B cell (primary cell): Measurements from ENCODE around the gene APEX1. TPM values are rescaled to one million over a fixed set of nuclear protein-coding genes. Genes with fewer than 3 reads are reported as not detected.

Experiments used
- ATAC-seq: fragments of 200-7000 bp; cut with Tn5 transposase; one replicate; pipeline ENCODE4 v1.10.0; 2021; ENCODE audit warnings: low read depth, mild to moderate bottlenecking, moderate number of reproducible peaks, moderate library complexity
- CTCF ChIA-PET: fragments of 350-600 bp; sonication (Branson Sonifier 250); formaldehyde crosslinking; loops from one replicate; lab custom pipeline; 2021; ENCODE audit warnings: antibody characterized with exemption, inconsistent platforms; lab: Charles Lee
- POLR2A ChIA-PET: fragments of 350-600 bp; sonication (Branson Sonifier 250); formaldehyde crosslinking; loops from one replicate; lab custom pipeline; 2021; ENCODE audit warnings: antibody characterized with exemption; lab: Charles Lee
- DNase-seq: peaks from one replicate; pipeline ENCODE4 v3.0.0; 2013
- H2AFZ ChIP-seq: 2 replicates; pipeline ENCODE4 v1.6.1; 2012; ENCODE audit warnings: mild to moderate bottlenecking, low read depth, low read length; ENCODE audit not compliant: insufficient read depth, poor library complexity, severe bottlenecking
- H3K27ac ChIP-seq, 2 donors: 1 replicate in 1 of 2; 2 replicates in 1 of 2; pipeline ENCODE4 v1.5.1; 2012 to 2013; ENCODE audit warnings: low read length in 2 of 2, mild to moderate bottlenecking in 2 of 2, moderate library complexity in 1 of 2
- H3K27me3 ChIP-seq, 4 experiments: fragments of 200-600 bp in 1 of 4; sonication (generic) in 1 of 4; replicated peaks in 1 of 4; 1 replicate in 2 of 4; 2 replicates in 2 of 4; pipeline versions ENCODE4 v1.6.1 to v1.7.0; 2013 to 2016; ENCODE audit warnings: low read length in 3 of 4, mild to moderate bottlenecking in 2 of 4, mixed read lengths in 1 of 4, moderate library complexity in 1 of 4; ENCODE audit not compliant: insufficient read depth in 4 of 4, control insufficient read depth in 3 of 4; ENCODE audit errors: control extremely low read depth in 1 of 4
- H3K36me3 ChIP-seq, 2 experiments: replicated peaks in 1 of 2; 1 replicate in 1 of 2; 2 replicates in 1 of 2; pipeline versions ENCODE4 v1.6.1 to v1.7.1; 2013; ENCODE audit warnings: low read length in 1 of 2; ENCODE audit not compliant: insufficient read depth in 2 of 2, control insufficient read depth in 1 of 2; ENCODE audit errors: control extremely low read depth in 1 of 2, extremely low read depth in 1 of 2
- H3K4me1 ChIP-seq, 2 donors: fragments of 200-600 bp in 1 of 2; sonication (generic) in 1 of 2; 1 replicate in 1 of 2; 2 replicates in 1 of 2; pipeline versions ENCODE4 v1.5.1 to v1.6.1; 2013 to 2017; ENCODE audit warnings: low read length in 2 of 2; ENCODE audit not compliant: control insufficient read depth in 2 of 2, insufficient read depth in 2 of 2
- H3K4me2 ChIP-seq: replicated peaks from 2 replicates; pipeline ENCODE3; 2012; ENCODE audit warnings: mild to moderate bottlenecking, low read depth, low read length; ENCODE audit not compliant: poor library complexity, severe bottlenecking
- H3K4me3 ChIP-seq, 5 experiments: fragments of 200-600 bp in 1 of 5; sonication (generic) in 1 of 5; 1 replicate in 3 of 5; 2 replicates in 2 of 5; pipeline versions ENCODE4 v1.5.1 to v1.7.0; 2011 to 2016; ENCODE audit warnings: low read length in 4 of 5, mild to moderate bottlenecking in 4 of 5, low read depth in 2 of 5, control low read depth in 1 of 5, moderate library complexity in 1 of 5; ENCODE audit not compliant: insufficient read depth in 1 of 5; ENCODE audit errors: control extremely low read depth in 1 of 5, extremely low read depth in 1 of 5
- H3K79me2 ChIP-seq: fragments of 200-600 bp; sonication (generic); one replicate; pipeline ENCODE4 v1.6.0; 2016; ENCODE audit warnings: low read length; ENCODE audit not compliant: control insufficient read depth, insufficient read depth
- H3K9ac ChIP-seq: fragments of 200-600 bp; sonication (generic); 2 replicates; pipeline ENCODE4 v1.6.1; 2017; ENCODE audit warnings: mild to moderate bottlenecking, low read length, moderate library complexity
- H3K9me3 ChIP-seq, 3 donors: one replicate each; pipeline versions ENCODE4 v1.6.1 to v1.7.1; 2013; ENCODE audit warnings: low read length in 2 of 3; ENCODE audit not compliant: control insufficient read depth in 2 of 3, insufficient read depth in 1 of 3; ENCODE audit errors: control extremely low read depth in 1 of 3
- H4K20me1 ChIP-seq: 2 replicates; pipeline ENCODE4 v1.6.0; 2012; ENCODE audit warnings: mild to moderate bottlenecking, low read length; ENCODE audit not compliant: insufficient read depth, control insufficient read depth, poor library complexity, severe bottlenecking
- H3K27ac Mint-ChIP-seq: one replicate; pipeline ENCODE4 v1.8.0; 2021; ENCODE audit warnings: mixed read lengths
- H3K27me3 Mint-ChIP-seq: one replicate; pipeline ENCODE4 v1.8.0; 2021; ENCODE audit warnings: mixed read lengths
- H3K4me1 Mint-ChIP-seq: one replicate; pipeline ENCODE4 v1.8.0; 2021; ENCODE audit warnings: mixed read lengths
- H3K4me3 Mint-ChIP-seq: one replicate; pipeline ENCODE4 v1.8.0; 2021; ENCODE audit warnings: mixed read lengths
- H3K9me3 Mint-ChIP-seq: one replicate; pipeline ENCODE4 v1.8.0; 2022; ENCODE audit warnings: mixed read lengths; ENCODE audit not compliant: insufficient read depth
- EZH2 ChIP-seq: IDR thresholded peaks from 2 replicates; pipeline ENCODE4 v1.6.1; 2012; ENCODE audit warnings: borderline replicate concordance, low read depth, mild to moderate bottlenecking, moderate library complexity, low read length; ENCODE audit not compliant: insufficient read depth, poor library complexity, severe bottlenecking
- WGBS: methylation state at CpG from one replicate; pipeline ENCODE4 v1.1.5; 2013; ENCODE audit warnings: missing lambda C conversion rate; ENCODE audit not compliant: insufficient coverage; 5-methylcytosine and 5-hydroxymethylcytosine counted together
- intact Hi-C: fragments of 100-400 bp; cut with micrococcal nuclease; formaldehyde crosslinking; loops from one replicate; pipeline ENCODE4 v1.10.0; 2022
- polyA plus RNA-seq: library from polyadenylated mRNA; depleted of rRNA; stranded (reverse); fragments of >200 nt; gene quantifications from 2 replicates; pipeline ENCODE4 v1.2.3, GENCODE V29; 2012
- total RNA-seq, 2 donors: library from RNA; stranded (reverse); fragments of 120-200 nt in 1 of 2; gene quantifications; 1 replicate in 1 of 2; 2 replicates in 1 of 2; pipeline versions ENCODE4 v1.2.3 to v1.2.4, GENCODE V29; 2013 to 2022
- TF ChIP-seq, protein P1 (sequence below): fragments of 200-600 bp; IDR thresholded peaks from one replicate; pipeline ENCODE4 v1.8.0; 2022; ENCODE audit warnings: antibody characterized with exemption, mild to moderate bottlenecking

Gene APEX1
- total and polyA plus RNA-seq, 2 donors (not counting 1 experiment from before 2014, with no cell fraction given) = 103 to 169 TPM

DNA sequence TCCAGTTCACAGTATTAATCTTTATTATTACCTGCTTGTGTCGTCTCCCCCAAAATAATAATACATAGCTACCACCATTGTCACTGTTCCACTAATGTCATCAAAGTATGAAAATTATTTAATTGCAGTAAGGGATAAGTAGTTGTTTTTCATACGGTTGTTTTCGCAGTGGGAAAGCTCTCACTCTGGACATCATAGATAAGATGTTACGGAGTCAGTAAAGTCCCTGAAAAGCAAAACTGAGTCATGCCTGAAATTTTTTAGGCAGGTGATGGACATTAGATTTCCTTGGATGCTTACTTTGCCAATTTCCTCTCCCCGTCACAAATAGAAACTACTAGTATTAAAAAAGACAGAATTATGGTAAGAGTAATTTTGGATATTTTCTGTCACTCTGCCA, 27.4 kb downstream of the APEX1 start:
- intact Hi-C loops = no loop called here
- Histone ChIP-seq H2AFZ (no peak overlapping the region), H3K4me3 (no peak overlapping the region), H4K20me1 (no peaks in the 10 kb centered on the region), H3K9me3 (no peaks in the 10 kb centered on the region), H3K4me1 (peaks cover 20 to 21% of the 10 kb centered on the region in 2 donors), H3K79me2 (peaks cover 4% of the 10 kb centered on the region), H3K36me3 (peaks cover 0 to 13% of the 10 kb centered on the region in 2 experiments), H3K9ac (no peak overlapping the region), H3K27ac (no peak overlapping the region), H3K27me3 (no peaks in the 10 kb centered on the region), H3K4me2 (no peak overlapping the region)
- Mint-ChIP-seq H3K4me1 (peaks cover 18% of the 10 kb centered on the region), H3K27ac (no peak overlapping the region), H3K9me3 (no peaks in the 10 kb centered on the region), H3K27me3 (no peaks in the 10 kb centered on the region), H3K4me3 (no peak overlapping the region)
- ATAC-seq = no peak
- 100% methylated on average over 3 of the region's 5 CpGs for WGBS
- no peak for DNase-seq
- CTCF ChIA-PET = interaction anchor here (0.8 to 1.6 kb wide), 5 partner anchors 13 to 153 kb away, joined by 3 read pairs; partner anchors contain the start of gene PNP
- POLR2A ChIA-PET = no interaction called here
- TF ChIP-seq, protein P1, sequence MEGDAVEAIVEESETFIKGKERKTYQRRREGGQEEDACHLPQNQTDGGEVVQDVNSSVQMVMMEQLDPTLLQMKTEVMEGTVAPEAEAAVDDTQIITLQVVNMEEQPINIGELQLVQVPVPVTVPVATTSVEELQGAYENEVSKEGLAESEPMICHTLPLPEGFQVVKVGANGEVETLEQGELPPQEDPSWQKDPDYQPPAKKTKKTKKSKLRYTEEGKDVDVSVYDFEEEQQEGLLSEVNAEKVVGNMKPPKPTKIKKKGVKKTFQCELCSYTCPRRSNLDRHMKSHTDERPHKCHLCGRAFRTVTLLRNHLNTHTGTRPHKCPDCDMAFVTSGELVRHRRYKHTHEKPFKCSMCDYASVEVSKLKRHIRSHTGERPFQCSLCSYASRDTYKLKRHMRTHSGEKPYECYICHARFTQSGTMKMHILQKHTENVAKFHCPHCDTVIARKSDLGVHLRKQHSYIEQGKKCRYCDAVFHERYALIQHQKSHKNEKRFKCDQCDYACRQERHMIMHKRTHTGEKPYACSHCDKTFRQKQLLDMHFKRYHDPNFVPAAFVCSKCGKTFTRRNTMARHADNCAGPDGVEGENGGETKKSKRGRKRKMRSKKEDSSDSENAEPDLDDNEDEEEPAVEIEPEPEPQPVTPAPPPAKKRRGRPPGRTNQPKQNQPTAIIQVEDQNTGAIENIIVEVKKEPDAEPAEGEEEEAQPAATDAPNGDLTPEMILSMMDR = no peak
- no peak for TF ChIP-seq EZH2

DNA sequence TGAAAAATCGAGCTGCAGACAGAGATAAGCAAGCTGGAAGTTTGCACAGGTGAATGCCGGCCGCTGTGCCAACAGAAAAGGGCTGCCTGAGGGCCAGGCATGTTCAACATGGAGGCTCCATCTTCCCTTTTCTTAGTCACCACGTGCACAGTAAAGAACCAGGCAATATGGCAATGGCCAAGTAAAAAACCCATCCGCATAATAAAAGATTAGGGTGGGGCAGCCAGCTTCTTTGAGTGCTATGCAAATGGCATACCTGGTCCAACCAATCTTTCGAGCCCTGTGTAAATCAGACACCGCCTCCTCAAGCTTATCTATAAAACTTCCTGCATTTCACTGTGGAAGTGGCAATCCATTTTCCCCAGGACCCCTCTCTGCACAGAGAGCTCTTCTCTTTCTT, 30.9 kb downstream of the APEX1 start:
- no peak overlapping the region for H3K4me3 ChIP-seq
- no peak overlapping the region for H3K9ac ChIP-seq
- DNase-seq (no peak), ATAC-seq (no peak)
- H3K27ac ChIP-seq = no peak overlapping the region
- 81% methylated on average over 7 of the region's 7 CpGs for WGBS
- no peak overlapping the region for H3K4me2 ChIP-seq
- Mint-ChIP-seq H3K9me3 (no peaks in the 10 kb centered on the region), H3K4me1 (peaks cover 42% of the 10 kb centered on the region), H3K4me3 (no peak overlapping the region), H3K27me3 (no peaks in the 10 kb centered on the region), H3K27ac (no peak overlapping the region)
- H3K4me1 ChIP-seq = peaks cover 40 to 44% of the 10 kb centered on the region in 2 donors
- TF ChIP-seq EZH2 = no peak
- TF ChIP-seq, protein P1 = no peak
- no peaks in the 10 kb centered on the region for H3K27me3 ChIP-seq
- CTCF ChIA-PET = no interaction called here
- POLR2A ChIA-PET = no interaction called here
- no peaks in the 10 kb centered on the region for H3K9me3 ChIP-seq
- H3K79me2 ChIP-seq = peaks cover under 1% of the 10 kb centered on the region
- H4K20me1 ChIP-seq = no peaks in the 10 kb centered on the region
- H2AFZ ChIP-seq = no peak overlapping the region
- intact Hi-C loops = no loop called here
- H3K36me3 ChIP-seq = no peaks in the 10 kb centered on the region
